Keratinocyte (primary cell): ENCODE results near the gene FBRS. TPM values are rescaled to one million over a fixed set of nuclear protein-coding genes. Genes with fewer than 3 reads are reported as not detected.

Experiments used
- DNase-seq: peaks from one replicate; pipeline ENCODE4 v3.0.0-alpha.2; 2011; ENCODE audit warnings: low read depth, missing footprints, low spot score
- FAIRE-seq: peaks from 2 replicates; lab custom pipeline; 2011; peaks lifted over from hg19 to GRCh38; lab: Jason Lieb, UNC
- H2AFZ ChIP-seq: 2 replicates; pipeline ENCODE4 v1.6.0; 2012; ENCODE audit warnings: low read length, control low read depth, inconsistent platforms; ENCODE audit not compliant: control insufficient read depth
- H3K27ac ChIP-seq: 2 replicates; pipeline ENCODE4 v1.5.1; 2011; ENCODE audit warnings: low read length; ENCODE audit not compliant: control insufficient read depth, insufficient read depth
- H3K27me3 ChIP-seq: 3 replicates; pipeline ENCODE4 v1.6.0; 2011; ENCODE audit warnings: low read length; ENCODE audit not compliant: control insufficient read depth, insufficient read depth; ENCODE audit errors: extremely low read depth
- H3K36me3 ChIP-seq, 2 experiments: 2 replicates in 1 of 2; 3 replicates in 1 of 2; pipeline ENCODE4 v1.5.1; 2011; ENCODE audit warnings: low read length in 2 of 2, mild to moderate bottlenecking in 1 of 2; ENCODE audit not compliant: control insufficient read depth in 2 of 2, insufficient read depth in 2 of 2; ENCODE audit errors: extremely low read depth in 1 of 2
- H3K4me1 ChIP-seq: 3 replicates; pipeline ENCODE4 v1.5.1; 2011; ENCODE audit warnings: low read length; ENCODE audit not compliant: control insufficient read depth, insufficient read depth; ENCODE audit errors: extremely low read depth
- H3K4me2 ChIP-seq: 3 replicates; pipeline ENCODE4 v1.6.0; 2011; ENCODE audit warnings: low read depth, low read length; ENCODE audit not compliant: control insufficient read depth, insufficient read depth; ENCODE audit errors: extremely low read depth
- H3K4me3 ChIP-seq, 3 experiments: fragments of 200-600 bp in 1 of 3; sonication (generic) in 1 of 3; 2 replicates in 2 of 3; 3 replicates in 1 of 3; pipeline ENCODE4 v1.5.1; 2011 to 2016; ENCODE audit warnings: low read length in 3 of 3, mild to moderate bottlenecking in 3 of 3, control low read depth in 2 of 3, inconsistent platforms in 1 of 3, low read depth in 1 of 3, mixed read lengths in 1 of 3, mixed run types in 1 of 3, moderate library complexity in 1 of 3; ENCODE audit not compliant: control insufficient read depth in 2 of 3, insufficient read depth in 2 of 3; ENCODE audit errors: extremely low read depth in 1 of 3
- H3K79me2 ChIP-seq: 2 replicates; pipeline ENCODE4 v1.6.0; 2012; ENCODE audit warnings: low read length; ENCODE audit not compliant: control insufficient read depth, insufficient read depth
- H3K9ac ChIP-seq: 3 replicates; pipeline ENCODE4 v1.6.0; 2011; ENCODE audit warnings: low read length; ENCODE audit not compliant: control insufficient read depth, insufficient read depth; ENCODE audit errors: extremely low read depth
- H3K9me1 ChIP-seq: 3 replicates; pipeline ENCODE4 v1.6.0; 2011; ENCODE audit warnings: low read length; ENCODE audit not compliant: control insufficient read depth, insufficient read depth; ENCODE audit errors: extremely low read depth
- H3K9me3 ChIP-seq: 2 replicates; pipeline ENCODE4 v1.5.1; 2012; ENCODE audit warnings: low read depth, low read length; ENCODE audit not compliant: control insufficient read depth
- H4K20me1 ChIP-seq: 3 replicates; pipeline ENCODE4 v1.6.0; 2011; ENCODE audit warnings: low read length; ENCODE audit not compliant: control insufficient read depth, insufficient read depth; ENCODE audit errors: extremely low read depth
- EZH2 ChIP-seq: IDR thresholded peaks from one replicate; pipeline ENCODE4 v1.6.1; 2012; ENCODE audit warnings: inconsistent platforms, mild to moderate bottlenecking, low read length, moderate library complexity
- dilution Hi-C: fragments of 300-500 bp; cut with MboI; formaldehyde crosslinking; loops from one replicate; pipeline ENCODE4 v1.7.0; 2020; ENCODE audit warnings: low sequenced_read_pairs; ENCODE audit not compliant: extremely low pct_ligation_motif_present
- polyA plus RNA-seq, 5 experiments: library from polyadenylated mRNA; depleted of rRNA in 3 of 5; stranded (reverse) in 3 of 5; stranded (forward) in 1 of 5; unstranded in 1 of 5; fragments of >200 nt; gene quantifications; 1 replicate in 1 of 5; 2 replicates in 3 of 5; 3 replicates in 1 of 5; pipeline versions ENCODE4 v1.2.1 to v1.2.3, GENCODE V29; 2011 to 2012; ENCODE audit warnings: missing spikeins in 2 of 5, low read depth in 1 of 5, low replicate concordance in 1 of 5
- TF ChIP-seq, protein P1 (sequence below), 3 experiments: IDR thresholded peaks in 1 of 3; conservative IDR thresholded peaks in 1 of 3; optimal IDR thresholded peaks in 1 of 3; 2 replicates in 2 of 3; 3 replicates in 1 of 3; pipeline versions ENCODE3 to v1.5.1; 2011; ENCODE audit warnings: low read length in 3 of 3, mild to moderate bottlenecking in 3 of 3, moderate library complexity in 2 of 3, control low read depth in 1 of 3, inconsistent platforms in 1 of 3; ENCODE audit not compliant: insufficient read depth in 2 of 3; ENCODE audit errors: extremely low read depth in 1 of 3

Gene FBRS
- polyA plus RNA-seq, 1 donor (not counting 4 experiments of a cell fraction or from before 2014, with no cell fraction given), result 5.1 TPM

DNA sequence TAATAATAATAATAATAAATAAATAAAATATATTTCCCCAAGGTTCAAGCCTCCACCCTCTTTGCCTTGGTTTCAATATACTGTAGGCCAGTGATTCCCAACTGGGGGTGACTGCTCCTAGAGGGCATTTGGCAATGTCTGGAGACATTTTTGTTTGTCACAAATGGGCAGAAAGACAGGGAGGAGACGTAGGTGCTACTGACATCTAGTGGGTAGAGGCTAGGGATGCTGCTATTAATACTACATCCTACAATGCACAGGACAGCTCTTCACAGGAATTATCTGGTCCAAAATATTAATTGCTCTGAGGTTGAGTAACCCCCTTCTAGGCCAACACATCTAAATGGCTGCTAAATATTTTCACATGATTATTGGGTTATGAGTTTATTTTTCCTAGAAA lies 20.3 kb upstream of the FBRS start:
- H4K20me1 ChIP-seq, result no peaks in the 10 kb centered on the region

GRCh38 chr16:30641378-30641982 lies 16.8 kb upstream of the FBRS start:
- Histone ChIP-seq H4K20me1 (no peaks in the 10 kb centered on the region), H3K79me2 (no peaks in the 10 kb centered on the region), H3K9ac (no peak overlapping the region), H3K9me1 (no peaks in the 10 kb centered on the region), H3K4me2 (no peak overlapping the region), H3K4me3 (no peak overlapping the region), H2AFZ (no peak overlapping the region), H3K4me1 (no peaks in the 10 kb centered on the region), H3K36me3 (no peaks in the 10 kb centered on the region), H3K27ac (no peak overlapping the region), H3K27me3 (no peaks in the 10 kb centered on the region), H3K9me3 (no peaks in the 10 kb centered on the region)
- FAIRE-seq (no peak), DNase-seq (no peak)
- TF ChIP-seq EZH2, result no peak
- TF ChIP-seq, protein P1, sequence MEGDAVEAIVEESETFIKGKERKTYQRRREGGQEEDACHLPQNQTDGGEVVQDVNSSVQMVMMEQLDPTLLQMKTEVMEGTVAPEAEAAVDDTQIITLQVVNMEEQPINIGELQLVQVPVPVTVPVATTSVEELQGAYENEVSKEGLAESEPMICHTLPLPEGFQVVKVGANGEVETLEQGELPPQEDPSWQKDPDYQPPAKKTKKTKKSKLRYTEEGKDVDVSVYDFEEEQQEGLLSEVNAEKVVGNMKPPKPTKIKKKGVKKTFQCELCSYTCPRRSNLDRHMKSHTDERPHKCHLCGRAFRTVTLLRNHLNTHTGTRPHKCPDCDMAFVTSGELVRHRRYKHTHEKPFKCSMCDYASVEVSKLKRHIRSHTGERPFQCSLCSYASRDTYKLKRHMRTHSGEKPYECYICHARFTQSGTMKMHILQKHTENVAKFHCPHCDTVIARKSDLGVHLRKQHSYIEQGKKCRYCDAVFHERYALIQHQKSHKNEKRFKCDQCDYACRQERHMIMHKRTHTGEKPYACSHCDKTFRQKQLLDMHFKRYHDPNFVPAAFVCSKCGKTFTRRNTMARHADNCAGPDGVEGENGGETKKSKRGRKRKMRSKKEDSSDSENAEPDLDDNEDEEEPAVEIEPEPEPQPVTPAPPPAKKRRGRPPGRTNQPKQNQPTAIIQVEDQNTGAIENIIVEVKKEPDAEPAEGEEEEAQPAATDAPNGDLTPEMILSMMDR (optimal IDR thresholded peaks at IDR 0.05 in 1 of 3, IDR thresholded peaks at IDR 0.05 in 1 of 3, conservative IDR thresholded peaks at IDR 0.05 in 1 of 3; ENCODE audit: extremely low read depth in 1 of 3, insufficient read depth in 2 of 3, low read length in 3 of 3), result no peak
- dilution Hi-C loops, result no loop called here

More for the DNA sequence above, 20.3 kb upstream of the FBRS start:
- H3K27ac ChIP-seq, result no peak overlapping the region
- H3K27me3 ChIP-seq, result no peaks in the 10 kb centered on the region
- H3K4me2 ChIP-seq, result no peak overlapping the region
- no peak for DNase-seq
- dilution Hi-C loops, result no loop called here
- H3K79me2 ChIP-seq, result peaks cover 10% of the 10 kb centered on the region
- H3K9me1 ChIP-seq, result no peaks in the 10 kb centered on the region
- FAIRE-seq, result peak; percentile 29
- H3K9me3 ChIP-seq, result no peaks in the 10 kb centered on the region
- no peak overlapping the region for H2AFZ ChIP-seq
- H3K36me3 ChIP-seq, result no peaks in the 10 kb centered on the region
- no peak overlapping the region for H3K4me3 ChIP-seq
- TF ChIP-seq, protein P1 (optimal IDR thresholded peaks at IDR 0.05 in 1 of 3, IDR thresholded peaks at IDR 0.05 in 1 of 3, conservative IDR thresholded peaks at IDR 0.05 in 1 of 3; ENCODE audit: extremely low read depth in 1 of 3, insufficient read depth in 2 of 3, low read length in 3 of 3), result peak; percentile 67 to 82 (median 79)
- no peak for TF ChIP-seq EZH2
- H3K9ac ChIP-seq, result no peak overlapping the region
- H3K4me1 ChIP-seq, result peaks cover 4% of the 10 kb centered on the region
